NCI-H2227 (cell line): Measurements from ENCODE around the gene HDAC10.

Experiments used
- DNase-seq: peaks from one replicate; lab custom pipeline; 2025; ENCODE audit not compliant: unreplicated experiment; lab: John Stamatoyannopoulos, UW

The HDAC10 gene

GRCh38 chr22:50202130-50202666 is 48.9 kb downstream of the HDAC10 start:
- no peak for DNase-seq

- DNase-seq, result peak; percentile 29
Observed at GRCh38 chr22:50201191-50202129, 49.6 kb downstream of the HDAC10 start.

GRCh38 chr22:50200461-50201190 is 50.4 kb downstream of the HDAC10 start, which contains the start of gene SELENOO:
TSS of gene SELENOO (plus strand) at chr22:50201011. CDS start at chr22:50201037, 26 bp downstream.
- DNase-seq, result peak; percentile 86

- peak; percentile 39 for DNase-seq
Observed at GRCh38 chr22:50199829-50200460, 51.1 kb downstream of the HDAC10 start.

GRCh38 chr22:50199251-50199721 is 51.8 kb downstream of the HDAC10 start:
- DNase-seq, result no peak

- DNase-seq, result no peak
Observed at GRCh38 chr22:50198624-50199017, 52.4 kb downstream of the HDAC10 start.

GRCh38 chr22:50197856-50198623 is 53.0 kb downstream of the HDAC10 start:
- DNase-seq, result no peak

GRCh38 chr22:50197000-50197800 is 53.9 kb downstream of the HDAC10 start:
- DNase-seq, result no peak

- no peak for DNase-seq
Observed at GRCh38 chr22:50196256-50196655, 54.8 kb downstream of the HDAC10 start.
